GM23248 (cell line): Measurements from ENCODE around the gene HOXD9. TPM values are rescaled to one million over a fixed set of nuclear protein-coding genes. Genes with fewer than 3 reads are reported as not detected.

ENCODE experiments used
- DNase-seq: peaks from one replicate; pipeline ENCODE4 v3.0.0-alpha.2; 2015
- H2AFZ ChIP-seq: fragments of 200-600 bp; sonication (generic); 2 replicates; pipeline ENCODE4 v1.6.1; 2016; ENCODE audit warnings: antibody characterized with exemption
- H3F3A ChIP-seq: fragments of 200-600 bp; sonication (generic); 2 replicates; pipeline ENCODE4 v1.6.1; 2016; ENCODE audit warnings: mild to moderate bottlenecking, antibody characterized with exemption, mixed run types; ENCODE audit not compliant: insufficient read depth
- H3K27ac ChIP-seq: fragments of 200-600 bp; sonication (generic); 2 replicates; pipeline ENCODE4 v1.5.1; 2016; ENCODE audit warnings: mild to moderate bottlenecking
- H3K27me3 ChIP-seq: fragments of 200-600 bp; sonication (generic); replicated peaks from 2 replicates; pipeline ENCODE4 v1.6.1; 2016; ENCODE audit warnings: mild to moderate bottlenecking; ENCODE audit not compliant: insufficient read depth
- H3K36me3 ChIP-seq: fragments of 200-600 bp; sonication (generic); 2 replicates; pipeline ENCODE4 v1.6.1; 2016; ENCODE audit warnings: low read depth, mild to moderate bottlenecking
- H3K4me1 ChIP-seq: fragments of 200-600 bp; sonication (generic); 2 replicates; pipeline ENCODE4 v1.6.1; 2016; ENCODE audit warnings: mild to moderate bottlenecking; ENCODE audit not compliant: insufficient read depth
- H3K4me2 ChIP-seq: fragments of 200-600 bp; sonication (generic); one replicate; pipeline ENCODE4 v1.6.1; 2016; ENCODE audit warnings: mild to moderate bottlenecking; ENCODE audit not compliant: unreplicated experiment
- H3K4me3 ChIP-seq: fragments of 200-600 bp; sonication (generic); 2 replicates; pipeline ENCODE4 v1.5.1; 2016; ENCODE audit warnings: mild to moderate bottlenecking
- H3K79me2 ChIP-seq: fragments of 200-600 bp; sonication (generic); 2 replicates; pipeline ENCODE4 v1.6.1; 2016; ENCODE audit warnings: mild to moderate bottlenecking; ENCODE audit not compliant: insufficient read depth
- H3K9ac ChIP-seq: fragments of 200-600 bp; sonication (generic); 2 replicates; pipeline ENCODE4 v1.6.1; 2016; ENCODE audit warnings: mild to moderate bottlenecking
- H3K9me2 ChIP-seq: fragments of 200-600 bp; sonication (generic); 2 replicates; pipeline ENCODE4 v1.6.1; 2016; ENCODE audit warnings: mixed run types, mild to moderate bottlenecking, moderate library complexity; ENCODE audit not compliant: insufficient read depth
- H3K9me3 ChIP-seq: fragments of 200-600 bp; sonication (generic); one replicate; pipeline ENCODE4 v1.6.1; 2017; ENCODE audit warnings: low read depth
- H4K20me1 ChIP-seq: fragments of 200-600 bp; sonication (generic); 2 replicates; pipeline ENCODE4 v1.6.0; 2016; ENCODE audit not compliant: insufficient read depth
- EZH2 ChIP-seq: fragments of 200-600 bp; sonication (generic); IDR thresholded peaks from 2 replicates; pipeline ENCODE4 v1.6.1; 2018; ENCODE audit warnings: antibody characterized with exemption, mild to moderate bottlenecking; ENCODE audit not compliant: insufficient read depth, poor library complexity, severe bottlenecking
- EZH2phosphoT487 ChIP-seq: fragments of 200-600 bp; sonication (generic); IDR thresholded peaks from 2 replicates; pipeline ENCODE4 v1.6.1; 2018; ENCODE audit warnings: antibody characterized with exemption, moderate library complexity, mild to moderate bottlenecking, low read depth; ENCODE audit not compliant: insufficient read depth
- WGBS, 2 experiments: methylation state at CpG; one replicate each; pipeline ENCODE4 v1.1.6; 2015 to 2017; ENCODE audit warnings: low lambda C conversion rate in 2 of 2, low coverage in 1 of 2; ENCODE audit errors: missing lambda C conversion rate in 2 of 2; 5-methylcytosine and 5-hydroxymethylcytosine counted together
- in situ Hi-C: fragments of 300-500 bp; cut with MboI; formaldehyde crosslinking; loops from 2 replicates; pipeline ENCODE4 v1.15.0; 2020
- polyA plus RNA-seq: library from polyadenylated mRNA; unstranded; fragments of >200 nt; fragmentation: Nextera tagmentation; extraction: Ambion mirVana; gene quantifications from 2 replicates; pipeline ENCODE4 v1.2.1, GENCODE V29; 2016
- total RNA-seq: library from RNA; depleted of rRNA; stranded (reverse); fragments of >200 nt; shearing (Covaris generic); gene quantifications from 2 replicates; pipeline ENCODE4 v1.2.3, GENCODE V29; 2014

The HOXD9 gene
- total and polyA plus RNA-seq, 2 experiments from 2014 or later = 4.2 to 7.2 TPM

- Histone ChIP-seq H3K9me3 (no peaks in the 10 kb centered on the region), H3K4me3 (no peak overlapping the region), H3K4me2 (no peak overlapping the region), H3K36me3 (no peaks in the 10 kb centered on the region), H2AFZ (no peak overlapping the region), H3K27ac (no peak overlapping the region), H3F3A (no peaks in the 10 kb centered on the region), H4K20me1 (peaks cover 2% of the 10 kb centered on the region; the same call in 1 of the 2 replicates), H3K9me2 (no peaks in the 10 kb centered on the region), H3K4me1 (no peaks in the 10 kb centered on the region), H3K9ac (no peak overlapping the region), H3K79me2 (peaks cover 93% of the 10 kb centered on the region), H3K27me3 (no peaks in the 10 kb centered on the region)
- WGBS, 2 experiments = 93 to 96% methylated on average over 32 of the region's 32 CpGs
- TF ChIP-seq EZH2 (no peak), EZH2phosphoT487 (no peak)
- DNase-seq = no peak
- in situ Hi-C loops = loop anchor here (10.0 kb wide), 1 partner anchor 307 kb away; no protein-coding TSS in a partner anchor
Measured at GRCh38 chr2:176147210-176147799, 24.8 kb downstream of the HOXD9 start.

GRCh38 chr2:176147800-176148496 is 25.4 kb downstream of the HOXD9 start:
- H3K9me2 ChIP-seq = no peaks in the 10 kb centered on the region
- no peak overlapping the region for H2AFZ ChIP-seq
- no peak for DNase-seq
- H3K4me3 ChIP-seq = no peak overlapping the region
- no peaks in the 10 kb centered on the region for H3K9me3 ChIP-seq
- H3K27ac ChIP-seq = no peak overlapping the region
- H3K9ac ChIP-seq = no peak overlapping the region
- peaks cover 86% of the 10 kb centered on the region for H3K79me2 ChIP-seq
- in situ Hi-C loops = loop anchor here (10.0 kb wide), 1 partner anchor 307 kb away; no protein-coding TSS in a partner anchor
- no peak overlapping the region for H3K4me2 ChIP-seq
- 87% methylated on average over 28 to 31 of the region's 31 CpGs for WGBS, 2 experiments
- H3F3A ChIP-seq = no peaks in the 10 kb centered on the region
- H4K20me1 ChIP-seq = peaks cover 2% of the 10 kb centered on the region; the same call in 1 of the 2 replicates
- peaks cover 4% of the 10 kb centered on the region; the same call in 1 of the 2 replicates for H3K36me3 ChIP-seq
- TF ChIP-seq EZH2 (no peak), EZH2phosphoT487 (no peak)
- no peaks in the 10 kb centered on the region for H3K4me1 ChIP-seq
- no peaks in the 10 kb centered on the region for H3K27me3 ChIP-seq

- no peaks in the 10 kb centered on the region for H3K27me3 ChIP-seq
Measured at GRCh38 chr2:176148751-176149421, 26.4 kb downstream of the HOXD9 start.

GRCh38 chr2:176149481-176149938 is 27.0 kb downstream of the HOXD9 start:
- no peak for DNase-seq
- WGBS, 2 experiments = 98% methylated on average over 21 to 22 of the region's 22 CpGs
- Histone ChIP-seq H4K20me1 (peaks cover 2% of the 10 kb centered on the region; the same call in 1 of the 2 replicates), H3K9me2 (no peaks in the 10 kb centered on the region), H2AFZ (no peak overlapping the region), H3K79me2 (peaks cover 70% of the 10 kb centered on the region), H3K9me3 (no peaks in the 10 kb centered on the region), H3K4me2 (no peak overlapping the region), H3K9ac (no peak overlapping the region), H3K4me1 (no peaks in the 10 kb centered on the region), H3K27me3 (no peaks in the 10 kb centered on the region), H3F3A (0 out of 2 replicates have a peak, but pooled peaks cover 11% of the 10 kb centered on the region), H3K27ac (no peak overlapping the region), H3K4me3 (no peak overlapping the region), H3K36me3 (peaks cover 8% of the 10 kb centered on the region; the same call in 1 of the 2 replicates)
- in situ Hi-C loops = loop anchor here (10.0 kb wide), 1 partner anchor 305 kb away; no protein-coding TSS in a partner anchor
- no peak for TF ChIP-seq EZH2phosphoT487
- no peak for TF ChIP-seq EZH2

More at GRCh38 chr2:176148751-176149421, 26.4 kb downstream of the HOXD9 start:
- Histone ChIP-seq H3K9me2 (no peaks in the 10 kb centered on the region), H4K20me1 (peaks cover 2% of the 10 kb centered on the region; the same call in 1 of the 2 replicates), H3K4me1 (no peaks in the 10 kb centered on the region), H3K9me3 (no peaks in the 10 kb centered on the region), H2AFZ (no peak overlapping the region), H3K79me2 (peaks cover 77% of the 10 kb centered on the region), H3K27ac (no peak overlapping the region), H3K36me3 (peaks cover 4% of the 10 kb centered on the region; the same call in 1 of the 2 replicates), H3K9ac (no peak overlapping the region), H3K4me3 (no peak overlapping the region), H3K4me2 (no peak overlapping the region), H3F3A (0 out of 2 replicates have a peak, but pooled peaks cover 5% of the 10 kb centered on the region)
- in situ Hi-C loops = loop anchor here (10.0 kb wide), 1 partner anchor 306 kb away; no protein-coding TSS in a partner anchor
- no peak for DNase-seq
- TF ChIP-seq EZH2phosphoT487 (no peak), EZH2 (no peak)
- WGBS, 2 experiments = 97 to 99% methylated on average over 11 of the region's 11 CpGs
